Measurements from ENCODE around the gene RAB4B.
"Not testable (repeated sequence)": the region's sequence is repeated elsewhere in the genome, so short reads cannot be mapped to it uniquely, and the experiment has no call there.

RAB4B gene

GRCh38 chr19:40750874-40751537, 27.0 kb upstream of the RAB4B start, which contains the start of gene SNRPA:
TSS of gene SNRPA (plus strand) at chr19:40751203. CDS start at chr19:40751409, 206 bp downstream.
- DNase-seq (ENCODE audit: low read depth): peak; percentile 99

- DNase-seq (ENCODE audit: low read depth): no peak
Observed at GRCh38 chr19:40752257-40752781, 25.7 kb upstream of the RAB4B start.

GRCh38 chr19:40754611-40755247, 23.3 kb upstream of the RAB4B start:
- DNase-seq (ENCODE audit: low read depth): peak; percentile 28

GRCh38 chr19:40755248-40755624, 22.8 kb upstream of the RAB4B start:
- no peak for DNase-seq (ENCODE audit: low read depth)

GRCh38 chr19:40755791-40756190, 22.3 kb upstream of the RAB4B start:
- no peak for DNase-seq (ENCODE audit: low read depth)

- DNase-seq (ENCODE audit: low read depth): peak; percentile 37
Observed at GRCh38 chr19:40756502-40757110, 21.4 kb upstream of the RAB4B start.

GRCh38 chr19:40758491-40758890, 19.6 kb upstream of the RAB4B start:
- no peak for DNase-seq (ENCODE audit: low read depth)

- no peak for DNase-seq (ENCODE audit: low read depth)
Observed at GRCh38 chr19:40759352-40759751, 18.7 kb upstream of the RAB4B start.

- DNase-seq (ENCODE audit: low read depth): no peak
Observed at GRCh38 chr19:40762754-40763470, 15.1 kb upstream of the RAB4B start.

- DNase-seq (ENCODE audit: low read depth): no peak
Observed at GRCh38 chr19:40763526-40763925, 14.5 kb upstream of the RAB4B start.

- no peak for DNase-seq (ENCODE audit: low read depth)
Observed at GRCh38 chr19:40763963-40764362, 14.1 kb upstream of the RAB4B start.

GRCh38 chr19:40766385-40766784, 11.7 kb upstream of the RAB4B start:
- DNase-seq (ENCODE audit: low read depth): not testable (repeated sequence)

GRCh38 chr19:40768869-40769268, 9.2 kb upstream of the RAB4B start:
- no peak for DNase-seq (ENCODE audit: low read depth)

- peak; percentile 26 for DNase-seq (ENCODE audit: low read depth)
Observed at GRCh38 chr19:40771101-40771862, 6.8 kb upstream of the RAB4B start.

GRCh38 chr19:40774916-40775631, 3.0 kb upstream of the RAB4B start, which contains the start of gene MIA:
TSS of gene MIA (plus strand) at chr19:40775521. CDS start at chr19:40775543, 22 bp downstream.
- peak; percentile 22 for DNase-seq (ENCODE audit: low read depth)

- no peak for DNase-seq (ENCODE audit: low read depth)
Observed at GRCh38 chr19:40775632-40776022, 2.4 kb upstream of the RAB4B start.

- DNase-seq (ENCODE audit: low read depth): no peak
Observed at GRCh38 chr19:40776364-40776763, 1.7 kb upstream of the RAB4B start.

GRCh38 chr19:40776932-40777644, 959 bp upstream of the RAB4B start:
- peak; percentile 89 for DNase-seq (ENCODE audit: low read depth)

GRCh38 chr19:40777645-40777936, 456 bp upstream of the RAB4B start:
- DNase-seq (ENCODE audit: low read depth): no peak

GRCh38 chr19:40778706-40779284, 748 bp downstream of the RAB4B start:
- DNase-seq (ENCODE audit: low read depth): peak; percentile 47
